Endometrium (tissue), 2 donors: ENCODE measurements around the gene COL23A1.
"Not testable (repeated sequence)": the region's sequence is repeated elsewhere in the genome, so short reads cannot be mapped to it uniquely, and the experiment has no call there.

ENCODE experiments used
- FAIRE-seq: peaks from 2 replicates; lab custom pipeline; 2012; peaks lifted over from hg19 to GRCh38; lab: Jason Lieb, UNC
- donor health status: control.
- donor health status: control.

Gene COL23A1

GRCh38 chr5:178237431-178238312, 352.5 kb downstream of the COL23A1 start:
- FAIRE-seq, result no peak

GRCh38 chr5:178236679-178237078, 353.5 kb downstream of the COL23A1 start:
- no peak for FAIRE-seq

GRCh38 chr5:178236126-178236525, 354.1 kb downstream of the COL23A1 start:
- no peak for FAIRE-seq

GRCh38 chr5:178235588-178235974, 354.6 kb downstream of the COL23A1 start:
- FAIRE-seq, result no peak

GRCh38 chr5:178234750-178235587, 355.2 kb downstream of the COL23A1 start:
- FAIRE-seq, result no peak

- FAIRE-seq, result no peak
Measured at GRCh38 chr5:178234121-178234749, 356.0 kb downstream of the COL23A1 start.

GRCh38 chr5:178232920-178233429, 357.2 kb downstream of the COL23A1 start:
- no peak for FAIRE-seq

GRCh38 chr5:178232124-178232919, 357.9 kb downstream of the COL23A1 start, which contains the start of gene PHYKPL:
Gene PHYKPL (minus strand): TSS chr5:178232802. CDS start chr5:178232550, 252 bp downstream.
- no peak for FAIRE-seq

GRCh38 chr5:178231539-178232123, 358.6 kb downstream of the COL23A1 start:
- FAIRE-seq, result no peak

GRCh38 chr5:178230879-178231538, 359.2 kb downstream of the COL23A1 start:
- no peak for FAIRE-seq

- FAIRE-seq, result no peak
Measured at GRCh38 chr5:178229861-178230260, 360.3 kb downstream of the COL23A1 start.

GRCh38 chr5:178229111-178229510, 361.1 kb downstream of the COL23A1 start:
- not testable (repeated sequence) for FAIRE-seq

GRCh38 chr5:178228609-178229008, 361.6 kb downstream of the COL23A1 start:
- no peak for FAIRE-seq

- FAIRE-seq, result no peak
Measured at GRCh38 chr5:178227929-178228328, 362.3 kb downstream of the COL23A1 start.

- FAIRE-seq, result no peak
Measured at GRCh38 chr5:178227138-178227659, 363.0 kb downstream of the COL23A1 start.

GRCh38 chr5:178225174-178225573, 365.0 kb downstream of the COL23A1 start:
- no peak for FAIRE-seq

- FAIRE-seq, result no peak
Measured at GRCh38 chr5:178224403-178224802, 365.8 kb downstream of the COL23A1 start.

- FAIRE-seq, result no peak
Measured at GRCh38 chr5:178223828-178224335, 366.3 kb downstream of the COL23A1 start.

- FAIRE-seq, result no peak
Measured at GRCh38 chr5:178223196-178223773, 366.9 kb downstream of the COL23A1 start.

GRCh38 chr5:178222292-178222691, 367.9 kb downstream of the COL23A1 start:
- no peak for FAIRE-seq
